HEK293 (cell line): ENCODE results near the gene AKT3.

Source experiments
- CTCF ChIA-PET: fragments of 350-600 bp; formaldehyde crosslinking; extraction: SDS; loops from one replicate; lab custom pipeline; 2021; ENCODE audit warnings: antibody characterized with exemption; lab: Yijun Ruan, JAX
- POLR2A ChIA-PET: fragments of 300-600 bp; formaldehyde crosslinking; extraction: SDS; loops from one replicate; lab custom pipeline; 2020; ENCODE audit warnings: antibody characterized with exemption, inconsistent platforms; lab: Yijun Ruan, JAX
- H3K27ac ChIP-seq: fragments of 200-500 bp; sonication (Bioruptor generic); 2 replicates; pipeline ENCODE4 v1.5.1; 2014; ENCODE audit warnings: low read depth, low read length, control low read depth, inconsistent platforms; ENCODE audit errors: extremely low read depth
- H3K36me3 ChIP-seq, 2 experiments: fragments of 200-500 bp in 1 of 2; sonication (Bioruptor generic) in 1 of 2; 1 replicate in 1 of 2; 2 replicates in 1 of 2; pipeline ENCODE4 v1.5.1; 2014 to 2017; ENCODE audit warnings: inconsistent platforms in 2 of 2, low read length in 2 of 2; ENCODE audit not compliant: control insufficient read depth in 2 of 2, insufficient read depth in 1 of 2
- H3K4me1 ChIP-seq: fragments of 200-500 bp; sonication (Bioruptor generic); 2 replicates; pipeline ENCODE4 v1.5.1; 2014; ENCODE audit warnings: mild to moderate bottlenecking, low read length, inconsistent platforms; ENCODE audit not compliant: control insufficient read depth, insufficient read depth
- H3K4me3 ChIP-seq: 2 replicates; pipeline ENCODE4 v1.5.1; 2011; ENCODE audit warnings: low read depth, mild to moderate bottlenecking, control low read depth, low read length, moderate library complexity
- H3K9me3 ChIP-seq: fragments of 200-500 bp; sonication (Bioruptor generic); 2 replicates; pipeline ENCODE4 v1.5.1; 2014; ENCODE audit warnings: low read depth, low read length, inconsistent platforms; ENCODE audit not compliant: control insufficient read depth, insufficient read depth
- GLIS1 ChIP-seq: fragments of 450-650 bp; formaldehyde crosslinking; IDR thresholded peaks from 2 replicates; pipeline ENCODE4 v1.5.1; 2016; ENCODE audit warnings: missing biosample characterization, missing genetic modification characterization
- SP2 ChIP-seq: fragments of 450-650 bp; formaldehyde crosslinking; IDR thresholded peaks from 2 replicates; pipeline ENCODE4 v1.5.1; 2016; ENCODE audit warnings: missing biosample characterization, missing genetic modification characterization
- WT1 ChIP-seq: fragments of 450-650 bp; formaldehyde crosslinking; IDR thresholded peaks from 2 replicates; pipeline ENCODE4 v1.5.1; 2016; ENCODE audit warnings: missing biosample characterization, missing genetic modification characterization
- ZNF184 ChIP-seq: fragments of 450-650 bp; IDR thresholded peaks from 2 replicates; pipeline ENCODE4 v1.5.1; 2018; ENCODE audit warnings: missing biosample characterization, mild to moderate bottlenecking, missing genetic modification characterization
- ZNF350 ChIP-seq: fragments of 450-650 bp; formaldehyde crosslinking; IDR thresholded peaks from 2 replicates; pipeline ENCODE4 v1.5.0; 2017; ENCODE audit warnings: missing biosample characterization, mild to moderate bottlenecking, missing genetic modification characterization
- ZNF473 ChIP-seq: fragments of 450-650 bp; formaldehyde crosslinking; IDR thresholded peaks from 2 replicates; pipeline ENCODE4 v1.5.1; 2017; ENCODE audit warnings: missing biosample characterization, missing genetic modification characterization
- ZNF544 ChIP-seq: fragments of 450-650 bp; formaldehyde crosslinking; IDR thresholded peaks from 2 replicates; pipeline ENCODE4 v1.5.0; 2017; ENCODE audit warnings: missing biosample characterization, missing genetic modification characterization
- ZNF549 ChIP-seq: fragments of 450-650 bp; IDR thresholded peaks from 2 replicates; pipeline ENCODE4 v1.5.1; 2018; ENCODE audit warnings: missing biosample characterization, missing genetic modification characterization, mild to moderate bottlenecking, inconsistent platforms, moderate library complexity
- ZNF654 ChIP-seq: fragments of 450-650 bp; formaldehyde crosslinking; IDR thresholded peaks from 2 replicates; pipeline ENCODE4 v1.5.1; 2016; ENCODE audit warnings: low read depth, missing biosample characterization, missing genetic modification characterization
- ZNF677 ChIP-seq: fragments of 450-650 bp; IDR thresholded peaks from 2 replicates; pipeline ENCODE4 v1.5.0; 2018; ENCODE audit warnings: missing biosample characterization, mild to moderate bottlenecking, missing genetic modification characterization, moderate library complexity
- TF ChIP-seq, protein P1 (sequence below): fragments of 450-650 bp; formaldehyde crosslinking; IDR thresholded peaks from 2 replicates; pipeline ENCODE4 v1.5.1; 2017; ENCODE audit warnings: missing biosample characterization, missing genetic modification characterization
- TF ChIP-seq, protein P2 (sequence below): fragments of 450-650 bp; formaldehyde crosslinking; IDR thresholded peaks from 2 replicates; pipeline ENCODE4 v1.5.1; 2016; ENCODE audit warnings: missing biosample characterization, missing genetic modification characterization
- TF ChIP-seq, protein P3 (sequence below): fragments of 450-650 bp; formaldehyde crosslinking; IDR thresholded peaks from 2 replicates; pipeline ENCODE4 v1.5.0; 2017; ENCODE audit warnings: missing biosample characterization, missing genetic modification characterization, borderline replicate concordance

AKT3 gene

DNA sequence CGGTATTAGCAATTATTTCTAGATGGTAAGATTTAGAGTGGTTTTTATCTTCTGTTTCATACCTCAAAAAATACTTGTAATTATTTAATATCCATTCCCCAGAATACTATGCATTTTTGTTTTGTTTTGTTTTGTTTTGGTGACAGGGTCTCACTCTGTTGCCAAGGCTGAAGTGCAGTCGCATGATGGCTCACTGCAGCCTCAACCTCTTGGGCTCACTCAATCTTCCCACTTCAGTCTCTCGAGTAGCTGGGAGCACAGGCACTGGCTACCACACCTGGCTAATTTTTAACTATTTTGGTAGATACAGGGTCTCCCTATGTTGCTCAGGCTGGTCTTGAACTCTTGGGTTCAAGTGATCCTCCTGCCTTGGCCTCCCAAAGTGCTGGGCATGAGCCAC is 252.7 kb downstream of the AKT3 start:
- ChIA-PET POLR2A (no interaction called here), CTCF (no interaction called here)
- TF ChIP-seq ZNF544 (tag by site-specific recombination) (no peak), ZNF184 (tag by site-specific recombination) (no peak), ZNF677 (no peak)
- TF ChIP-seq, protein P1, sequence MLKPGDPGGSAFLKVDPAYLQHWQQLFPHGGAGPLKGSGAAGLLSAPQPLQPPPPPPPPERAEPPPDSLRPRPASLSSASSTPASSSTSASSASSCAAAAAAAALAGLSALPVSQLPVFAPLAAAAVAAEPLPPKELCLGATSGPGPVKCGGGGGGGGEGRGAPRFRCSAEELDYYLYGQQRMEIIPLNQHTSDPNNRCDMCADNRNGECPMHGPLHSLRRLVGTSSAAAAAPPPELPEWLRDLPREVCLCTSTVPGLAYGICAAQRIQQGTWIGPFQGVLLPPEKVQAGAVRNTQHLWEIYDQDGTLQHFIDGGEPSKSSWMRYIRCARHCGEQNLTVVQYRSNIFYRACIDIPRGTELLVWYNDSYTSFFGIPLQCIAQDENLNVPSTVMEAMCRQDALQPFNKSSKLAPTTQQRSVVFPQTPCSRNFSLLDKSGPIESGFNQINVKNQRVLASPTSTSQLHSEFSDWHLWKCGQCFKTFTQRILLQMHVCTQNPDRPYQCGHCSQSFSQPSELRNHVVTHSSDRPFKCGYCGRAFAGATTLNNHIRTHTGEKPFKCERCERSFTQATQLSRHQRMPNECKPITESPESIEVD: no peak
- no peaks in the 10 kb centered on the region for H3K36me3 ChIP-seq
- no peaks in the 10 kb centered on the region for H3K9me3 ChIP-seq
- no peaks in the 10 kb centered on the region for H3K4me1 ChIP-seq
- no peak overlapping the region for H3K27ac ChIP-seq
- no peak overlapping the region for H3K4me3 ChIP-seq

DNA sequence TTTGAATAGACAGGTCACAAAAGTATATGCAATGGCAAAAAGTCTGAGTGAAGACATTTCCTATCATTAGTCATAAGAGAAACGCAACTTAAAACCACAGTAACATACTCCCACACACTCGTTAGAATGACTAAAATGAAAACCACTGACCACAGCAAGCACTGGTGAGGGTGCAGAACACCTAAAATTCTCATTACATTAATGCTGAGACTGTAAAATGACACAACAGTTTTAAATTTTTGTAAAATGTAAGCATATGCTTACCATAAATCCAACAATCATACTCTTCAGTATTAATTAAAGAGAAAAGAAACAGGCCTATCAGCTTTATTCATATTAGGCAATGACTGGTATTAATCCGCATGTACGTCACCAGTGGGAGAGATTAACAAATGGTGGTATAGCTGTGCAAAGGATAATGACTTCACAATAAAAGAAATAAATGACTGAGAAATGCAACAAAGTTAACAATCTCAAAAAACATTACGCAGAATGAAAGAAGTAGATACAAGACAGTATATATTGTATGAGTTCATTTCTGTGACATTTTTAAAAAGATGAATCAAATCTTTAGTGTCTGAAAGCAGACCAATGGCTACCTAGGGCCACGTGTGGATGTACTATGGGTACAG is 253.5 kb downstream of the AKT3 start:
- H3K4me1 ChIP-seq: no peaks in the 10 kb centered on the region
- no peaks in the 10 kb centered on the region for H3K36me3 ChIP-seq
- TF ChIP-seq ZNF654 (tag by site-specific recombination) (no peak), WT1 (peak; percentile 76)
- TF ChIP-seq, protein P2, sequence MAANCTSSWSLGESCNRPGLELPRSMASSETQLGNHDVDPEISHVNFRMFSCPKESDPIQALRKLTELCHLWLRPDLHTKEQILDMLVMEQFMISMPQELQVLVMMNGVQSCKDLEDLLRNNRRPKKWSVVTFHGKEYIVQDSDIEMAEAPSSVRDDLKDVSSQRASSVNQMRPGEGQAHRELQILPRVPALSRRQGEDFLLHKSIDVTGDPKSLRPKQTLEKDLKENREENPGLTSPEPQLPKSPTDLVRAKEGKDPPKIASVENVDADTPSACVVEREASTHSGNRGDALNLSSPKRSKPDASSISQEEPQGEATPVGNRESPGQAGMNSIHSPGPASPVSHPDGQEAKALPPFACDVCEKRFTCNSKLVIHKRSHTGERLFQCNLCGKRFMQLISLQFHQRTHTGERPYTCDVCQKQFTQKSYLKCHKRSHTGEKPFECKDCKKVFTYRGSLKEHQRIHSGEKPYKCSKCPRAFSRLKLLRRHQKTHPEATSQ (tag by site-specific recombination): no peak
- POLR2A ChIA-PET: no interaction called here
- no peak overlapping the region for H3K4me3 ChIP-seq
- CTCF ChIA-PET: no interaction called here
- no peak overlapping the region for H3K27ac ChIP-seq
- H3K9me3 ChIP-seq: no peaks in the 10 kb centered on the region

DNA sequence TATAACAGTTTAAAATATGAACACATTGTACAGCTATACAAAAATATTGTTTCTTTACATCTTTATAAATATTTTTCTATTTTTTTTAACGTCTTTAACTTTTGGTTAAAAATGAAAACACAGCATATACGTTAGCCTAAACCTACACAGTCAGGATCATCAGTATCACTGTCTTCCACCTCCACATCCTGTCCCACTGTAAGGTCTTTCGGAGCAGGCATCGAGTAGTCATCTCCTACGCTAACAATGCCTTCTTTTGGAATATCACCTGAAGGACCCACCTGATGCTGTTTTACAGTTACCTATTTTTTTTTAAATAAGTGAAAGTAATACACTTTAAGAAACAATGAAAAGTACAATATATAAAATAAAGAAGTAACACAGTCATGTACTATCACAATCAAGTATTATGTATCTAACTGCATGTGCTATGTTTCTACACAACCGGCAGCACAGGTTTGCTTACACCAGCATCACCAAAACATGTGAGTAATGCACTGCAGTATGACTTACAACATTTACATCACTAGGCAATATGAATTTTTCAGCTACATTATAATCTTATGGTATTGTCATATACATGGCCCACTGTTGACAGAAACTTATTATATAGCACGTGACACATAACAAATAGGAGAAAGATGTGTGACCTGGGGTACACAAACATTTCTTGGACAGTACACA is 254.4 kb downstream of the AKT3 start:
- TF ChIP-seq GLIS1 (tag by site-specific recombination) (no peak), ZNF350 (tag by site-specific recombination) (no peak), ZNF473 (no peak), SP2 (tag by site-specific recombination) (no peak), ZNF549 (no peak)
- TF ChIP-seq, protein P3, sequence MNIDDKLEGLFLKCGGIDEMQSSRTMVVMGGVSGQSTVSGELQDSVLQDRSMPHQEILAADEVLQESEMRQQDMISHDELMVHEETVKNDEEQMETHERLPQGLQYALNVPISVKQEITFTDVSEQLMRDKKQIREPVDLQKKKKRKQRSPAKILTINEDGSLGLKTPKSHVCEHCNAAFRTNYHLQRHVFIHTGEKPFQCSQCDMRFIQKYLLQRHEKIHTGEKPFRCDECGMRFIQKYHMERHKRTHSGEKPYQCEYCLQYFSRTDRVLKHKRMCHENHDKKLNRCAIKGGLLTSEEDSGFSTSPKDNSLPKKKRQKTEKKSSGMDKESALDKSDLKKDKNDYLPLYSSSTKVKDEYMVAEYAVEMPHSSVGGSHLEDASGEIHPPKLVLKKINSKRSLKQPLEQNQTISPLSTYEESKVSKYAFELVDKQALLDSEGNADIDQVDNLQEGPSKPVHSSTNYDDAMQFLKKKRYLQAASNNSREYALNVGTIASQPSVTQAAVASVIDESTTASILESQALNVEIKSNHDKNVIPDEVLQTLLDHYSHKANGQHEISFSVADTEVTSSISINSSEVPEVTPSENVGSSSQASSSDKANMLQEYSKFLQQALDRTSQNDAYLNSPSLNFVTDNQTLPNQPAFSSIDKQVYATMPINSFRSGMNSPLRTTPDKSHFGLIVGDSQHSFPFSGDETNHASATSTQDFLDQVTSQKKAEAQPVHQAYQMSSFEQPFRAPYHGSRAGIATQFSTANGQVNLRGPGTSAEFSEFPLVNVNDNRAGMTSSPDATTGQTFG: no peak

More for the DNA sequence above, 254.4 kb downstream of the AKT3 start:
- ChIA-PET CTCF (no interaction called here), POLR2A (no interaction called here)
- Histone ChIP-seq H3K9me3 (no peaks in the 10 kb centered on the region), H3K4me1 (no peaks in the 10 kb centered on the region), H3K27ac (no peak overlapping the region), H3K36me3 (no peaks in the 10 kb centered on the region), H3K4me3 (no peak overlapping the region)
